GM19240 (cell line): Measurements from ENCODE around the gene TIGD7.
A peak's percentile ranks its signal among the peaks of the same experiment; 100 is the strongest.

ENCODE experiments used
- DNase-seq: peaks from one replicate; pipeline ENCODE4 v3.0.0; 2011; ENCODE audit warnings: low spot score; ENCODE audit not compliant: insufficient read length

The TIGD7 gene, protein sequence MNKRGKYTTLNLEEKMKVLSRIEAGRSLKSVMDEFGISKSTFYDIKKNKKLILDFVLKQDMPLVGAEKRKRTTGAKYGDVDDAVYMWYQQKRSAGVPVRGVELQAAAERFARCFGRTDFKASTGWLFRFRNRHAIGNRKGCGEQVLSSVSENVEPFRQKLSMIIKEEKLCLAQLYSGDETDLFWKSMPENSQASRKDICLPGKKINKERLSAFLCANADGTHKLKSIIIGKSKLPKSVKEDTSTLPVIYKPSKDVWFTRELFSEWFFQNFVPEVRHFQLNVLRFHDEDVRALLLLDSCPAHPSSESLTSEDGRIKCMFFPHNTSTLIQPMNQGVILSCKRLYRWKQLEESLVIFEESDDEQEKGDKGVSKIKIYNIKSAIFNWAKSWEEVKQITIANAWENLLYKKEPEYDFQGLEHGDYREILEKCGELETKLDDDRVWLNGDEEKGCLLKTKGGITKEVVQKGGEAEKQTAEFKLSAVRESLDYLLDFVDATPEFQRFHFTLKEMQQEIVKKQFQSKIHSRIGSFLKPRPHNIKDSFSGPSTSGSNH

DNA sequence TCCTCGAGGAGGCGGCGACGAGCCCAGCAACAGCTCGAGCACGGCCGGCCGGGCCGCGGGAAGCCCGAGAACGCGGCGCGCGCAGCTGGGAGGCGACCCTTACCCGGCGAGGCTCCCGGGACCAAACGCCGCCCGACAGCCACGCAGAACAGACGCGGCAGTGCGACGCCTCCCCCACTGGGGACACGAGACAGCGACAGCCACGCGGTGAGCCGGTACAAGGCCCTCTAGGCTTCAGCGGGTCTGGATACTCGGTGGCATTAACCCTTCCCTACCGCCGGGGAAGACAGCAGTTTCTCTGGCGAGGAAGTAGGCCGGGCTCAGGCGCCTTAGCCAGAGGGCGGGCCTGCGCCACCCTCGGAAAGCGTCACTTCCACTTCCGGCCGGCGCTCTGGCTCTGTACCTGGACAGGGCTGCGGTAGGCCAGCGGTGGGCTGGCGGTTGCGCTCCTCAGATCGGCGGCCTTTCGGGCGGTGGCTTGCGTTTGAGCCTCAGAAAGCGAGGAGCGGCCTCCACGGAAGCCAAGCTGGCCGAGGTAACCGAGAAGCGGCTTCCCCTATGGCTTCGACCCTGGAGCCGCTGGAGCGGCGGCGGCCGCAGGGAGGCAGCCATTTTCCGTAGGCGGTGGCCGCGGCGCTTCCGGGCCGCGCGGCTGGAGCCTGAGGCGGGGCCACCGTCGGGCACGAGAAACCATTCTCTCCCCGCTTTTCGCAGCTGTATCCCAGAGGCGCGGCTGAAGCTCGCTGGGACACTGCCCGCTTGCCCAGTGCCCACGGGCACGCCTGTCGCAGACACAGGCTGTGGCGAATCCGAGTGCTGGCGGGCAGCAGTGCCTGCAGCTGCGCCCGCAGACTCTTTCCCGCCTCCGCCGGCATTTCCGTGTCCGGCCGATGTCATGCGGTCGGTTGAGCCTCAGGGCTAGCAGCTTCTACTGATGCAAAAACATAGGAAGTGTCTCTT is at the start of gene TIGD7, which contains the start of gene ZNF75A:
TSS of gene TIGD7 (minus strand) at position 322 of the 960 bp plus-strand sequence. CDS start 4,816 bp downstream, outside the sequence.
TSS of gene ZNF75A (plus strand) at position 389 of the 960 bp plus-strand sequence. CDS start 2,932 bp downstream, outside the sequence.
- peak; percentile 75 for DNase-seq

DNA sequence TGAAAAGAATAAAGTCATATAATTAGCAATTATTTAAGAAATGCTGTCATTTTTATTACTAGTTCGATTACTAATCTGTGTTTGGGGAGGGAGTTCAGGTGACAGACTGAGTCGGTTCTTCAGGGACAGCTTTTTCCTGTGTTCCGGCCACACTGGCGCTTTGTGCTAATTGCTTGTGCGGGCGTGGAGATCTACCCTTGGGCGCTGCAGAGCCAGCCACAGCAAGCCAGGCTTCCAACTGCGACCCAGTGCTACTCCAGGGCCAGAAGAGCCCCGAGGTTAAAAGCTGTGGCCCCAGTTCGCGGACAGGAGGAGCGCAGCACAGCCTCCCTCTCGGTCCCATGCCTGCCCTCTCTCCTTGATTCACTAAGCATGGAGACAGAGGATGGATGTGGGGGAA is 43.9 kb upstream of the TIGD7 start:
- DNase-seq, result no peak

DNA sequence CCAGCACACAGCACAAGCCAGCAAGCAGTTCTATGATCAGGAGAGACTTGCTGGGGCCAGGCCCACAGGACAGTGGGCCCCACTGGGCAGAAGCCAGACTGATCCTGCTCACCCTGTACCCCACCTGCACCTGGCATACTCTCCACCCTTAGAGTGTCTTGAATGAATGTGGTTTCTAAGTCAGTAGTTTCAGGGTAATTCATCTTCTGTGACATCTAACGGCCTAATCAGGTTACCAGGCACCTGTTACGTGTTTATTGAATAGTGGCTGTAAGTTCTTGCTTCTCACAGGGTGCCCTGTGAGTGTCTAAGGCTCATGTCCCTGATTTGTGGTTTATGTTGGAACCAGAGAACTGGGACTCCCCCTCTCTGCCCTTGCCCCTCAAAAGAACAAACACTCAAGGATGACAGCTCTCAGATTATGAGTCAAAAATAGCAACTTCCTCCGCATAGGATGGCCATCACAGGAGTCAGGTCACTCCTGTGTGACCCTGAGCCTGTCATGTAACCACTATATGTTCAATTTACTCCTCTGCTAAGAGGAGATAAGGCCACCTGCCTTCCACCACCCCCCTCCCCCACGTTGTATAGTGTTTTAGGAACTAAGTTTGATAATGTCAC is 43.4 kb upstream of the TIGD7 start:
- no peak for DNase-seq

DNA sequence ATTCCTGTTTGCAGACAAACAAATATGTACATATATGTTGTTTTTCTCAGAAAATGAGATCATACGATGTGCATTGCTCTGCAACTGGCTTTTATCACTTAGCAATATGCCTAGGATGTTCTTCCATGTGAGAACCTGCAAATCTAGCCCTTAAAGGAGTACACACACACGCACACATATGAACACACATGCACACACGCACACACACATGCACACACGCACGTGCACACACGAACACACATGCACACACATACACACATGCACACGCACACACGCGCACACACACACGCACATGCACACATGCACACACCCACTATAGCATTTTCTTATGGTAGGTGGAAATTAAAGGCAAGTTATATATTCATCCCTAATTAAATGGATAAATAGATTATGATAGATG is 42.4 kb upstream of the TIGD7 start:
- no peak for DNase-seq

DNA sequence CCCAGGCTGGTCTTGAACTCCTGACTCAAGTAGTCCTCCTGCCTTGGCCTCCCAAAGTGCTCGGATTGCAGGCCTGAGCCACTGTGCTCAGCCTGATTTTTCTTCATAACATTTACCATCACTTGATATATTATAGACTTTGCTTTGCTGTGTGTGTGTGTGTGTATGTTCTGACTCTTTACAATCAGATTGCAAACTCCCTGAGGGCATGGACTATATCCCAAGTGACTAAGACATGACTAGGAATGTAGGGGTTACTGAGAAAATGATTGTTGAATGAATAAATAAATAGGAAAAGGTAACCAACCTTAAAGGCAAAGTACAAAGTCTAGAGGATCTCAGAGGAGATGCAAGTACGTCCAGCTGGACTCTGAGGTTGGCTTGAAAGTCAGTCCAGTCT is 40.8 kb upstream of the TIGD7 start:
- DNase-seq, result no peak

DNA sequence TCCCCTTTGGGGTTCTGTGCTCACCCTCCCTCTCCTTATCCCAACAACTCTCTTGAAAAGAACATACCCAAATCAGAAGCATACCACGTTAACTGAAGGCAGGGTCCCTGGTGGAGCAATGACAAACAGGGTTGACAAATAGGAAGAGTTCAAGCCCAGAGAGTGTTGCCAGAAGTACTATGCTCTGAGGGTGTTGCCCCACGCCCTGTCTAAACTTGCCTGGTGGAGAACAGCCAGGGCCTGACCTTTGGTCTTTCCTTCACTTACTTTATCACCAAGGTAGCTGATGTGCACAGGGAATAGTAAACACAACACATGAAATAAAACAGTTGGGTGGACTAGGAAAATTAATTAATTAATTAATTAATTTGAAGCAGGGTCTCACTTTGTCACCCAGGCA is 23.4 kb upstream of the TIGD7 start:
- DNase-seq, result no peak

DNA sequence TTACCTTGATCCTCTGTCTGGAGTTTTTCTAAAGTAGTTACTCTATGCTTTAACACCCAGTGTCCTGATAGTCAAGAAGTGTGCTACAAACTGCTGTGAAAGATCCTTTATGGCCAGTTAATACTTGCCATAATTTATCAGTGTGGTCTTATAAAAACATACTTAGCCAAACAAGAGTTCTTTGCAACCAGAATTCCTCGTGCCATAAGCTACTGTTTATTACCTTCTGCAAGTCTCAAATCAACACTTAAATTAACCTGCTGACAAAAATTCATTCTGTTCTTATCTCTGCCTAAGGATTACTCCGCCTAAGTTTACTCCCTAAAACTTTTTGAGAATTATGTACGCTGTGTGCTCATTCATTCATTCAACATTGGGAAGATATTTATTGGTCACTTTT is 22.9 kb upstream of the TIGD7 start:
- DNase-seq, result no peak

DNA sequence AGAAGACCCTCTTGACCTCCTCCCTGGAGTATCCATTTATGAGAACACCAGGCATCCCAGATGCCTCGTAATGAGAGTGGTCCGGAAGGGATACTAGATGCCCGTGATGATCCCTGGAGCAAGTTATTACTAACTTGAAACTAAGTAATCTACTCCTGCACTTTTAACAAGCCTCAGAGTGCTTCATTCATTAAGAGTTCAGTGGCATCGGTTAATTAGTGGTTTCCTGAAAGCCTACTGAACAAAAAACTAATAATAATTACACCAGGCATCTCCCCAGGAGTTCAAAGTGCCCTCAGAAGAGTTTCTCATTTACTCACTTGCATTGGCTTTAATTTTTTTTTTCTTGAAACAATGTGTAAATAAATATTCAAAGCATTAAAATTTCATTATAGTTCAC is 22.3 kb upstream of the TIGD7 start:
- no peak for DNase-seq

DNA sequence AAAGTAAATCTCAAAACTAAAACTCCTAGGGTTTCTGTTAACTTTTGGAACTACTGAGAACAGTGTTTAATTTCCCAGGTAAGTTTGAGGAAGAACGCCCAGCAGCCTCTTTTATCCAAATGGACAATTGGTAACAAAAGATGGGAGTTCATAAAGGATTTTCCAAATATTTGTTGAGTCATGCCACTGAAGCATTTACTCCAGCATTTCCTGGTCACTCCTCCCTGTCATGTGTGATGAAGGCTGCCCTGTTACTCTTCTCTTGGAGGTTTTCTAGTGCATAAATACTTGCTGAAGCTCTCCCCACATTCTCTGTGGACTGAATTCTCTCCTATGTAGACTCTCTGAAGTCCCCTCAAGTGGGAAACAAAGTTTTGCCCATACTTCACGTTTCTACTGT is 16.6 kb upstream of the TIGD7 start:
- no peak for DNase-seq

DNA sequence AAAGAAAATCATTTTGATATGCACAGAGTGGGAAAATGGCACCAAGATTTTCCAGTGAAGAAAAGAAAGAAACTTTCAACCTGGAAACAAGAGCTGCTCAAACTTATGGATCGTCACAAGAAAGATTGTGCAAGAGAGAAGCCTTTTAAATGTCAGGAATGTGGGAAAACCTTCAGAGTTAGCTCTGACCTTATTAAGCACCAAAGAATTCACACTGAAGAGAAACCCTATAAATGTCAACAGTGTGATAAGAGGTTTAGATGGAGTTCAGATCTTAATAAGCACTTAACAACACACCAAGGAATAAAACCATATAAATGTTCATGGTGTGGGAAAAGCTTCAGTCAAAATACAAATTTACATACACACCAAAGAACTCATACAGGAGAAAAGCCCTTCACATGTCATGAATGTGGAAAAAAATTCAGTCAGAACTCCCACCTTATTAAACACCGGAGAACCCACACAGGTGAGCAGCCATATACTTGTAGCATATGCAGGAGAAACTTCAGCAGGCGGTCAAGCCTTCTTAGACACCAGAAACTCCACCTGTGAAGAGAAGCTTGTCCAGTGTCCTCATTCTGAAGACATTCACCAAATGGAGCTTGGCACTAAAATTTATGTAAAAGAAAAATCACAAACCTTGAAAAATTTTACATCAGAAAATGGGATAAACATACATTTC is 12.2 kb upstream of the TIGD7 start:
- DNase-seq, result no peak

DNA sequence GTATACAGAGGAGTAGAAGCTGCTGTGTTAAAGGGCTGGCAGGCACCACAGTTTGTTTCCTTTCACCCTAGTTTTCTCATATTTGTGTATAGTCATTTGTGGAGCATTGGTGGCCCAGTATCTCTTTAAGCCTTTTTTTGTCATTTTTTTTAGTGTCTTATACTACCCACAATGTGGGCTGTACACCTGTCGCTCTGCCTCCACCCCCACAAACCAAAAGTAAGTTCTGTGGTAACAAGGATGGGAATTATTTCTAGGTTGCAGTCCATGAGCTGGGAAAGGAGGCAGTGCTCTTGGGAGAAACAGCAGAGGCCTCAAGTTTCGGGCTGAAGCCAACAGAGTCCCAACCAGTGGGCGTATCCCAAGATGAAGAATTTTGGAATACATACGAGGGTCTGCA is 6.3 kb upstream of the TIGD7 start:
- no peak for DNase-seq

DNA sequence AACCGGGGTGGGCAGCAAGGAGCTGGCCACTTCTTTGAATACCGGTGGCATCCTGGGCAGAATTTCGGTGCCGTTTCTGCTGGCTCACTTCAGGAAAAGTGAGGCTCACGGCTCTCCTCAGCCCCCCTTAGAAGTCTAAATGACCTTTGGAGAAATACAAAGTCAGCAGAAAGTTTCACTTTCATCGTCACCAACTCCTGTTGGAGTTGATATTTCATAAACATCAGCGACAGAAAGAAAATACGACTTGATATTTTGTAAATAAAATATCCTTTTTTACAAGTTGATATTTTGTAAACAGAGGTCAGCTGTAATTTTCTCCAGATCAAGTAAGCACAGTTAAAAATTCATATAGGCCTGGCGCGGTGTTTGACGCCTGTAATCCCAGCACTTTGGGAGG is 848 bp upstream of the TIGD7 start:
- no peak for DNase-seq

DNA sequence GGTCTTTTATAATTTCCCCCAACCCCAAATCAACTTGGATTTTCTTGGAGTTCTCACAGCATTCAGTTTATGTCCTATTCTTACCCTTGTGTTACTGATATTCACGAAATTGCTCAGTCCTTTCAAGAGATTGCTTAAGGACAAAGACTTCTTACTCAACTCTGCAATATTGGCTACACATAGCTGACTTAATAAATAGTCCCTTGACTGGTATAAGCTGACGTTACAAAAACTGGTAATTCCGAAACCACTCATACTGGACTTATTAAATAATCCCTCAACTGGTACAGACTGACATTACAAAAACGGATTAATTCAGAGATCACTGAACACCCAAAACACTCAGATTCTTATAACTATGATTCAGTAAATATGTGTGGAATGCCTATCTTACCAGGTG is 860 bp downstream of the TIGD7 start:
- DNase-seq, result no peak

DNA sequence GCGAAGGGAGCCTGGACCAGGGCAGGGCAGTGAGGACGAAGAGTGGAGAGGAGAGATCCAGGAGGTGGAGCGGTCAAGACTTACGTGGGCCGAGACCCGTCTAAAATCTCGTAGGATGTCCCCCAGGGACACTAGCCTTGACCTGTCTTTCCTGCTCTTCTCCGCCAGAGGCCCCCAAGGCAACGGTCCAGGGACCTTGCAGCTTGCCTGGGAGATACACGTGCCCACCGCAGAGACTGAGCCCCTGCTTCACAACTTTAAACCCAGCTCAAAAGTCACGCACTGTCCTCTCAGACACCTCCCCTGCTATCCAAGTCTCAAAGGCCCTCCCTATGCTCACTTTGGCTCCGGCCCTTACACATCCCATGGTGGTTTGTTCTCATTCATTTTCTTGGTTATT is 9.4 kb downstream of the TIGD7 start:
- DNase-seq, result no peak

DNA sequence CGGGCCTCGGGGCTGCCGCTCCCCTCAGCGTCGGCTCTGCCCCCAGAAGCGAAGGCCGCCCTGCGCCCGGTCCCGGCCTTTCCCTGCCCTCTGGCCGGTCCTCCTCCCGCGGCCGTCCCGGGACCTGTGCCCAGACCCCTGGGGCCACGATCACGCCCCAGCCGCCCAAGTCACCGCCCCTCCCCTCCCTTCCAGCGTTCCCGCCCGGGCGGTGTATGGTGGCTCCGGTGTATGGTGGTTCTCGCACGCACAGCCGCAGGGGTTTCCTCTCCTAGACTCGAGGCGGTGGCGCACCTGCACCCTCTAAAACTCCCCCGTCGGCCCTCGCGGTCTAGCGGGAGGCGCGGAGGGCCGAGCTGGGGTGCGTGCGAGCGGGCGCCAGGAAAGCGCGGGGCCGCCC is 10.0 kb downstream of the TIGD7 start:
- DNase-seq, result no peak

DNA sequence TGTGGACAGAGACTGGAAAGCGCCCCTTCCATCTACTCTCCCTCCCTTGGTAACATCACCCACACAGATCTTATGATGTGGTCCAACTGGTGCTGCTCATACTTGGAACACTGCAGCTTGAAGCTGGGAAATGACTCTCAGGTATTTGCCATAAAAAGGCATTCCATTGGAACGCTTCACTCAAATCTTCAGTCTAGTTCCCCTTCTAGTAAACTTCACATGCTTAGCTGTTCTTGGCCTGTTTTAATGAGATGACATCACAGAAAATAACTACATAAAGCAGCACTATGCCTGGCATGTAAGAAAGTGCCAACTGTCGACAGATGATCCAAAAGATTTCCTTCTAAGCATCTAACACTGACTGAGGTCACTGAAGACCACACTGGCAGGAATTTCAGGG is 12.6 kb downstream of the TIGD7 start:
- no peak for DNase-seq

DNA sequence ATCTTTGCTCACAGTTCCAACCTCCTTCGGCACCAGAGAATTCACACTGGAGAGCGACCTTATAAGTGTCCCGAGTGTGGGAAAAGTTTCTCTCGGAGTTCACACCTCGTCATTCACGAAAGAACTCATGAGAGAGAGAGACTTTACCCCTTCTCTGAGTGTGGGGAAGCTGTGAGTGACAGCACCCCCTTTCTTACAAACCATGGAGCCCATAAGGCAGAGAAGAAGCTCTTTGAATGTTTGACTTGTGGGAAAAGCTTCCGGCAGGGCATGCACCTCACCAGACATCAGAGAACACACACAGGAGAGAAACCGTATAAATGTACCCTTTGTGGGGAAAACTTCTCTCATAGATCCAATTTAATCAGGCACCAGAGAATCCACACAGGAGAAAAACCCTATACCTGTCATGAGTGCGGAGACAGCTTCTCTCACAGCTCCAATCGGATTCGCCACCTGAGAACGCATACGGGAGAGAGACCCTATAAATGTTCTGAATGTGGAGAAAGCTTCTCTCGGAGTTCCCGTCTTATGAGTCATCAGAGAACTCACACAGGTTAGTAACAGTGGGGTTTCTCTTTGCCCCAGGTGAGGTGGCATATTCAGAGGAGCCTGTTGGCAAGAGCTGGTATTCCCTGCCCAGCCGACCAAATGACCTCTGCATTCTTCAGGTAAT is 15.1 kb downstream of the TIGD7 start:
- DNase-seq, result no peak

DNA sequence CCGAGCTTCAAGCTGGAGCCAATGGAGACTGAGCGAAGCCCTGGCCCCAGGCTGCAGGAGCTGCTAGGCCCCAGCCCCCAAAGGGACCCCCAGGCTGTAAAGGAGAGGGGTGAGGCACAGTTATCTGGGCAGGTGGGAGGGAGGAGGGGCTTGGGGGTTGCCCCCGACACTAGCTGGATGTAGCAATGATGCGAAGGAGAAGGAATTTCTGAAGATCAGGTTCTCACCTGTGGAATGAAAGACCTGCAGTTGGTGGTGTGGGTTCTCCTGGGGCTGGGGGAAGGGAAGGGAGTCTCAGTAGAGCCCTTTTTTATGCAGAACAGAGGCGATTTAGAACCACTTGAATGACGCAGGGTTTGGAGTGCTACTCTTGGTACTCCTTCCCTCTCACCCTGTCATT is 20.1 kb downstream of the TIGD7 start:
- DNase-seq, result no peak

DNA sequence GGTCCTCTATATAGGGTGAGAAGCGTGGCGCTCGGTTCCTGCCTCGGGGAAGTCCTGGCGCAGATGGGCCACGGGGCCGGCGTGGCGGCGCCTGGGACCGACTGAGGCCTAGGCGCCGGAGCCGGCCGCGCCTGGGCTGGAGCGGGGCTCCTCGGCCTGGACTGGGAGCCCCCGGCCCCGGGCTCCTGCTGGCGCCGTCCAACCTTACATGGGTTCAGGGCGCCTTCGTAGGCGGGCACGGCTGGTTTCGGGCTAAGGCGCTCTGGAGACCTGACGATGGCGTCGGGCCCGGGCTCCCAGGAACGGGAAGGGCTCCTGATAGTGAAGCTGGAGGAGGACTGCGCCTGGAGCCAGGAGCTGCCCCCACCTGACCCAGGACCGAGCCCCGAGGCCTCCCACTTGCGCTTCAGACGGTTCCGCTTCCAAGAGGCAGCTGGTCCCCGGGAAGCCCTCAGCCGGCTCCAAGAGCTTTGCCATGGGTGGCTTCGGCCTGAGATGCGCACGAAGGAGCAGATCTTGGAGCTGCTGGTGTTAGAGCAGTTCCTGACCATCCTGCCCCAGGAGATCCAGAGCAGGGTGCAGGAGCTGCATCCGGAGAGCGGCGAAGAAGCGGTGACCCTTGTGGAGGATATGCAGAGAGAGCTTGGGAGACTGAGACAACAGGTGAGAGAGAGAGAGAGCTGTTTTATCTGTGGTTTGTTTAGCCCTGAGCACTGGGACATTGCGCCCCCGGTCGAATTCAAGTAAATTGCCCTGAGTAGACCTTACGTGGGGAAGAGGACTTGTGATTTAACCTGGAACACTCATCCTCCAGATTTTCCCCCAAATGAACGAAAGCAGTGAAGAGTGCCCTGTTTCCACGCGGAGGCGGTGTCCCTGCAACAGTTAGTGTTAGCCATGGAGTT is 21.4 kb downstream of the TIGD7 start:
- no peak for DNase-seq
